Measurements from ENCODE around the gene EFCAB3.

DNA sequence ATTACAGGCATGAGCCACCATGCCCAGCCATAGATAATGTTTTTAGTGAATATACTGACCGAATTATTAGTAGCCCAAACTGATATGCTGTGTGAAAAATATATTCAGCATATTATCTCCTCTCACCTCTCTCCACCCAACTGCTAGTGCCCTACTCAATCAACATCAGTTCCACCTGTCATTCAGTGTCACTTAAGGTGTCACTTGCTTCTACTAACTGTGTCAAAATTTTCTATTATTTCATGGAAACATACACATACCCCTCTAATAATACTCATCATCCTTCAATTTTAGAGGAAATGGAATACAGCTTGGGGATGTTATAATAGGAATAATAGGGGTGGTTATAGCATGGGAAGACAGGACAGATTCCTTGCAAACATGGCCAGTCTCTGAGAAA, 12.6 kb downstream of the EFCAB3 start:
- TF ChIP-seq POLR2A (IDR thresholded peaks at IDR 0.05; ENCODE audit: low read depth, low read length) (no peak), TAF1 (IDR thresholded peaks at IDR 0.05; ENCODE audit: borderline replicate concordance, low read depth, low read length) (no peak)

All from GM12892 (cell line).